Measurements from ENCODE around the gene PSMB8.

Gene PSMB8

DNA sequence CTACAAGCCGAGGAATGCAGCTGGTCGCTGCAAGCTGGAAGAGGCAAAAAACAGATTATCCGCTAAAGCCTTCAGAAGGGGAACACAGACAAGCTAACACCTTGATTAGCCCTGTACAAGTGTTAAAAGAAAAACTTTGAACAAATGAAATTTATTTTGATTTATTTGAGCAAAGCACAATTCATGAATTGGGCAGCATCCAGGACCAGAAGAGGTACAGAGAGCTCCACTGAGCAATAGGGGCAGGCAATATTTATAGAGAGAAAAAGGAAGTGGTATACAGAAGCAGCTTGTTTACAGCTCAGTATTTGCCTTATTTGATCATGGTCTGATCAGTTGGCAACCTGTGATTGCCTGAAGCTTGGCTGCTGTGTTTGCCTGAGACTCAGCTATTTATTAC is 44.7 kb downstream of the PSMB8 start:
- no peaks in the 10 kb centered on the region for H3K36me3 ChIP-seq (ENCODE audit: control insufficient read depth in 2 of 2, insufficient read depth in 1 of 2, low read length in 2 of 2)
- no peaks in the 10 kb centered on the region for H3K4me1 ChIP-seq (ENCODE audit: control insufficient read depth, insufficient read depth, low read length)
- ChIA-PET CTCF (interaction anchor here (0.7 to 4.2 kb wide), 9 partner anchors 14 to 554 kb away, joined by 3 to 20 read pairs (median 4); partner anchors contain the start of gene TAP2), POLR2A (interaction anchor here (0.6 to 1.4 kb wide), 3 partner anchors 39 to 956 kb away, joined by 3 to 5 read pairs (median 4); partner anchors contain the start of gene TAP2)
- H3K27ac ChIP-seq (ENCODE audit: extremely low read depth, low read depth, low read length), result no peak overlapping the region
- TF ChIP-seq SETDB1 (IDR thresholded peaks at IDR 0.05; ENCODE audit: insufficient read length, low read length), result peak; percentile 36
- peak; percentile 99 for TF ChIP-seq ZNF549 (tag by site-specific recombination; IDR thresholded peaks at IDR 0.05)
- no peak for TF ChIP-seq ZNF791 (tag by site-specific recombination; IDR thresholded peaks at IDR 0.05)
- no peak overlapping the region for H3K4me3 ChIP-seq (ENCODE audit: low read depth, low read length)
- H3K9me3 ChIP-seq (ENCODE audit: control insufficient read depth, insufficient read depth, low read depth, low read length), result no peaks in the 10 kb centered on the region; the same call in 1 of the 2 replicates

DNA sequence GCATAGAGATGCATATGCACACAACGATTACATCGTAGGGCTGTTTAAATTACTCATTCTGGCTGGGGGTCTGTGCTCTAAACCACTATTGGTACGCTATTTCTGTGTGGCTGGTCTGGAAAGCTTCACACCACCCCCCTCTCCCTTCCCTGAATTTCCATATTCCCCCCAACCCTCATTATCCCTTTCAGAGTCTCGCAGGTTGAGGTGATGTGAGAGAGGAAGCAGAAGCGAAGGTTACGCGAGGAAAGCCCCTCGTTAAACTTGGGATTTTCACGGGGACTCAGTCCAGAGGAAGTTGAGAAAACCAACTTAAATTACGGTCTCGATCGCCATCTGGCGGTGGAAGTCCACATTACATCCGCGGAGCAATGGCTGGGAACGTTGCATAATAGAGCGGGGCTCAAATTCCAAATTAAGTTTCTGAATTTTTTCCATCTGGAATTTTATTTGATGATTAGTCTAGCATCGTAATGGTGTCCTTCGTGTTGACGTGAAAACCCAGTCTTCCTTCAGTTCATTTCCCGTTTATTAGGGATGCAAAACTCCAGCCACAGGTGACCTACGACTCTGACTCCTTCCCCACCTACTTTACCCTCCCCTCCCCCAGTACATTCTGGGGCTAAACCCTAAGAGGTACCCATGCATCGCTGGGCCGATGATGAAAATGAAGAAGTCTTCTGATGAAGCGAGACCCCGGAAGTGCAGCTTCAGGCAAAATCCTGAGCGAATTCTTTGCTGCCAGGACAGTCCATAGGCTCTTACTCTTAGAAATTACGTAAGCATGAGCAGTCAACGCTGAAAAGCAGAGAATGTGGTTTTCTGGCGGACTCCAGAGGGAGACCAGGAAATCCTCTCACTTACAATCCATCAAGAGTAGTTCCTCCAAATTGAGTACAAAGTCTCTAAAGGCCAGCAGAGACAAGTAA is 46.7 kb downstream of the PSMB8 start:
- H3K4me1 ChIP-seq (ENCODE audit: control insufficient read depth, insufficient read depth, low read length), result no peaks in the 10 kb centered on the region
- no peaks in the 10 kb centered on the region for H3K36me3 ChIP-seq (ENCODE audit: control insufficient read depth in 2 of 2, insufficient read depth in 1 of 2, low read length in 2 of 2)
- peak overlapping the region; percentile 19 for H3K4me3 ChIP-seq (ENCODE audit: low read depth, low read length)
- CTCF ChIA-PET, result interaction anchor here (0.6 to 4.2 kb wide), 18 partner anchors 9 to 1610 kb away, joined by 3 to 16 read pairs (median 4); partner anchors contain the start of gene TAP2
- no peaks in the 10 kb centered on the region; the same call in 1 of the 2 replicates for H3K9me3 ChIP-seq (ENCODE audit: control insufficient read depth, insufficient read depth, low read depth, low read length)
- no peak overlapping the region for H3K27ac ChIP-seq (ENCODE audit: extremely low read depth, low read depth, low read length)
- POLR2A ChIA-PET, result no interaction called here
- TF ChIP-seq ZNF404 (tag by site-specific recombination; IDR thresholded peaks at IDR 0.05), result no peak
- TF ChIP-seq, protein P1, sequence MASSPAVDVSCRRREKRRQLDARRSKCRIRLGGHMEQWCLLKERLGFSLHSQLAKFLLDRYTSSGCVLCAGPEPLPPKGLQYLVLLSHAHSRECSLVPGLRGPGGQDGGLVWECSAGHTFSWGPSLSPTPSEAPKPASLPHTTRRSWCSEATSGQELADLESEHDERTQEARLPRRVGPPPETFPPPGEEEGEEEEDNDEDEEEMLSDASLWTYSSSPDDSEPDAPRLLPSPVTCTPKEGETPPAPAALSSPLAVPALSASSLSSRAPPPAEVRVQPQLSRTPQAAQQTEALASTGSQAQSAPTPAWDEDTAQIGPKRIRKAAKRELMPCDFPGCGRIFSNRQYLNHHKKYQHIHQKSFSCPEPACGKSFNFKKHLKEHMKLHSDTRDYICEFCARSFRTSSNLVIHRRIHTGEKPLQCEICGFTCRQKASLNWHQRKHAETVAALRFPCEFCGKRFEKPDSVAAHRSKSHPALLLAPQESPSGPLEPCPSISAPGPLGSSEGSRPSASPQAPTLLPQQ (tag by site-specific recombination; IDR thresholded peaks at IDR 0.05), result 0 out of 2 replicates have a peak, but pooled peaks have one; percentile 16
- TF ChIP-seq ZNF544 (tag by site-specific recombination; IDR thresholded peaks at IDR 0.05), result no peak
- TF ChIP-seq ZEB2 (tag by site-specific recombination; IDR thresholded peaks at IDR 0.05), result 0 out of 2 replicates have a peak, but pooled peaks have one; percentile 44
- TF ChIP-seq ZNF664 (tag by site-specific recombination; IDR thresholded peaks at IDR 0.05), result no peak
- TF ChIP-seq, protein P2, sequence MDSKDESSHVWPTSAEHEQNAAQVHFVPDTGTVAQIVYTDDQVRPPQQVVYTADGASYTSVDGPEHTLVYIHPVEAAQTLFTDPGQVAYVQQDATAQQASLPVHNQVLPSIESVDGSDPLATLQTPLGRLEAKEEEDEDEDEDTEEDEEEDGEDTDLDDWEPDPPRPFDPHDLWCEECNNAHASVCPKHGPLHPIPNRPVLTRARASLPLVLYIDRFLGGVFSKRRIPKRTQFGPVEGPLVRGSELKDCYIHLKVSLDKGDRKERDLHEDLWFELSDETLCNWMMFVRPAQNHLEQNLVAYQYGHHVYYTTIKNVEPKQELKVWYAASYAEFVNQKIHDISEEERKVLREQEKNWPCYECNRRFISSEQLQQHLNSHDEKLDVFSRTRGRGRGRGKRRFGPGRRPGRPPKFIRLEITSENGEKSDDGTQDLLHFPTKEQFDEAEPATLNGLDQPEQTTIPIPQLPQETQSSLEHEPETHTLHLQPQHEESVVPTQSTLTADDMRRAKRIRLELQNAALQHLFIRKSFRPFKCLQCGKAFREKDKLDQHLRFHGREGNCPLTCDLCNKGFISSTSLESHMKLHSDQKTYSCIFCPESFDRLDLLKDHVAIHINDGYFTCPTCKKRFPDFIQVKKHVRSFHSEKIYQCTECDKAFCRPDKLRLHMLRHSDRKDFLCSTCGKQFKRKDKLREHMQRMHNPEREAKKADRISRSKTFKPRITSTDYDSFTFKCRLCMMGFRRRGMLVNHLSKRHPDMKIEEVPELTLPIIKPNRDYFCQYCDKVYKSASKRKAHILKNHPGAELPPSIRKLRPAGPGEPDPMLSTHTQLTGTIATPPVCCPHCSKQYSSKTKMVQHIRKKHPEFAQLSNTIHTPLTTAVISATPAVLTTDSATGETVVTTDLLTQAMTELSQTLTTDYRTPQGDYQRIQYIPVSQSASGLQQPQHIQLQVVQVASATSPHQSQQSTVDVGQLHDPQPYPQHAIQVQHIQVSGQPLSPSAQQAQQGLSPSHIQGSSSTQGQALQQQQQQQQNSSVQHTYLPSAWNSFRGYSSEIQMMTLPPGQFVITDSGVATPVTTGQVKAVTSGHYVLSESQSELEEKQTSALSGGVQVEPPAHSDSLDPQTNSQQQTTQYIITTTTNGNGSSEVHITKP (tag by site-specific recombination; IDR thresholded peaks at IDR 0.05), result peak; percentile 82
- TF ChIP-seq, protein P3, sequence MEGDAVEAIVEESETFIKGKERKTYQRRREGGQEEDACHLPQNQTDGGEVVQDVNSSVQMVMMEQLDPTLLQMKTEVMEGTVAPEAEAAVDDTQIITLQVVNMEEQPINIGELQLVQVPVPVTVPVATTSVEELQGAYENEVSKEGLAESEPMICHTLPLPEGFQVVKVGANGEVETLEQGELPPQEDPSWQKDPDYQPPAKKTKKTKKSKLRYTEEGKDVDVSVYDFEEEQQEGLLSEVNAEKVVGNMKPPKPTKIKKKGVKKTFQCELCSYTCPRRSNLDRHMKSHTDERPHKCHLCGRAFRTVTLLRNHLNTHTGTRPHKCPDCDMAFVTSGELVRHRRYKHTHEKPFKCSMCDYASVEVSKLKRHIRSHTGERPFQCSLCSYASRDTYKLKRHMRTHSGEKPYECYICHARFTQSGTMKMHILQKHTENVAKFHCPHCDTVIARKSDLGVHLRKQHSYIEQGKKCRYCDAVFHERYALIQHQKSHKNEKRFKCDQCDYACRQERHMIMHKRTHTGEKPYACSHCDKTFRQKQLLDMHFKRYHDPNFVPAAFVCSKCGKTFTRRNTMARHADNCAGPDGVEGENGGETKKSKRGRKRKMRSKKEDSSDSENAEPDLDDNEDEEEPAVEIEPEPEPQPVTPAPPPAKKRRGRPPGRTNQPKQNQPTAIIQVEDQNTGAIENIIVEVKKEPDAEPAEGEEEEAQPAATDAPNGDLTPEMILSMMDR (tag by site-specific recombination; IDR thresholded peaks at IDR 0.05), result peak; percentile 72
- TF ChIP-seq ZSCAN30 (tag by site-specific recombination; IDR thresholded peaks at IDR 0.05), result no peak
- TF ChIP-seq ZNF335 (tag by site-specific recombination; conservative IDR thresholded peaks at IDR 0.05), result 0 out of 2 replicates have a peak, but pooled peaks have one; percentile 45
- TF ChIP-seq PRDM1 (tag by site-specific recombination; IDR thresholded peaks at IDR 0.05), result peak; percentile 53; the same call in 1 of the 2 replicates
- peak; percentile 81 for TF ChIP-seq ZNF654 (tag by site-specific recombination; IDR thresholded peaks at IDR 0.05; ENCODE audit: low read depth)
- TF ChIP-seq, protein P4, sequence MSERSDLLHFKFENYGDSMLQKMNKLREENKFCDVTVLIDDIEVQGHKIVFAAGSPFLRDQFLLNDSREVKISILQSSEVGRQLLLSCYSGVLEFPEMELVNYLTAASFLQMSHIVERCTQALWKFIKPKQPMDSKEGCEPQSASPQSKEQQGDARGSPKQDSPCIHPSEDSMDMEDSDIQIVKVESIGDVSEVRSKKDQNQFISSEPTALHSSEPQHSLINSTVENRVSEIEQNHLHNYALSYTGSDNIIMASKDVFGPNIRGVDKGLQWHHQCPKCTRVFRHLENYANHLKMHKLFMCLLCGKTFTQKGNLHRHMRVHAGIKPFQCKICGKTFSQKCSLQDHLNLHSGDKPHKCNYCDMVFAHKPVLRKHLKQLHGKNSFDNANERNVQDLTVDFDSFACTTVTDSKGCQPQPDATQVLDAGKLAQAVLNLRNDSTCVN (tag by site-specific recombination; optimal IDR thresholded peaks at IDR 0.05), result no peak
- TF ChIP-seq SALL2 (tag by site-specific recombination; IDR thresholded peaks at IDR 0.05; ENCODE audit: borderline replicate concordance), result no peak
- TF ChIP-seq SP7 (tag by site-specific recombination; IDR thresholded peaks at IDR 0.05), result peak; percentile 41; the same call in 1 of the 2 replicates
- TF ChIP-seq WT1 (tag by site-specific recombination; IDR thresholded peaks at IDR 0.05), result no peak
- TF ChIP-seq, protein P5, sequence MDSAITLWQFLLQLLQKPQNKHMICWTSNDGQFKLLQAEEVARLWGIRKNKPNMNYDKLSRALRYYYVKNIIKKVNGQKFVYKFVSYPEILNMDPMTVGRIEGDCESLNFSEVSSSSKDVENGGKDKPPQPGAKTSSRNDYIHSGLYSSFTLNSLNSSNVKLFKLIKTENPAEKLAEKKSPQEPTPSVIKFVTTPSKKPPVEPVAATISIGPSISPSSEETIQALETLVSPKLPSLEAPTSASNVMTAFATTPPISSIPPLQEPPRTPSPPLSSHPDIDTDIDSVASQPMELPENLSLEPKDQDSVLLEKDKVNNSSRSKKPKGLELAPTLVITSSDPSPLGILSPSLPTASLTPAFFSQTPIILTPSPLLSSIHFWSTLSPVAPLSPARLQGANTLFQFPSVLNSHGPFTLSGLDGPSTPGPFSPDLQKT (IDR thresholded peaks at IDR 0.05; ENCODE audit: borderline replicate concordance, low read depth, low read length), result no peak
- no peak for TF ChIP-seq ZNF157 (tag by site-specific recombination; IDR thresholded peaks at IDR 0.05)
